Measurements from ENCODE around the gene DPY19L3. TPM values are rescaled to one million over a fixed set of nuclear protein-coding genes. Genes with fewer than 3 reads are reported as not detected.

The DPY19L3 gene
- total RNA-seq, 6 experiments from 2014 or later, result 23.5 to 32.7 (median 26.5) TPM

DNA sequence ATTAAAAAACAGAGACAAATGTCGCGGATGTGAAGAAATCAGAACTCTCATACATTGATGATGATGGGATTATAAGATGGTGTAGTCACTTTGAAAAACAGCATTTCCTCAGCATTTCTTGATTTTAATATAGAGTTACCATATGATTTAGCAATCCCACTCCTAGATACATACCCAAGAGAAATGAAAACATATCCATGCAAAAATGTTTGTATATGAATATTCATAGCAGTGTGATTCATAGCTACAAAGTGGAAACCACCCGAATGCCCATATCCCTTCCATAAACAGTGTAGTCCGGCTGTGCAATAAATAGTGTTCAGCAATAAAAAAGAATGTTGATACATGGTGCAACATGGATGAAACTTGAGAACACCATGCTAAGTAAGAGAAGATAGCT, 44.6 kb downstream of the DPY19L3 start:
- H3K9me3 Mint-ChIP-seq, result no peaks in the 10 kb centered on the region
- no peak for DNase-seq
- no peaks in the 10 kb centered on the region for H3K27me3 Mint-ChIP-seq (ENCODE audit: insufficient read depth)
- H3K36me3 Mint-ChIP-seq (ENCODE audit: low read depth), result peaks cover 14% of the 10 kb centered on the region; the same call in 1 of the 2 replicates
- TF ChIP-seq CTCF (IDR thresholded peaks at IDR 0.05), result no peak
- no peaks in the 10 kb centered on the region for H3K4me1 Mint-ChIP-seq (ENCODE audit: low read depth)
- H3K27ac Mint-ChIP-seq, result no peak overlapping the region
- no peak overlapping the region for H3K4me3 Mint-ChIP-seq

- TF ChIP-seq CTCF (IDR thresholded peaks at IDR 0.05), result no peak
- Mint-ChIP-seq H3K27ac (no peak overlapping the region; the same call in 1 of the 2 replicates), H3K9me3 (no peaks in the 10 kb centered on the region), H3K36me3 (ENCODE audit: low read depth) (peaks cover 5% of the 10 kb centered on the region), H3K4me1 (ENCODE audit: low read depth) (peaks cover 6% of the 10 kb centered on the region), H3K27me3 (ENCODE audit: insufficient read depth) (no peaks in the 10 kb centered on the region), H3K4me3 (no peak overlapping the region)
- no peak for DNase-seq
Observed at GRCh38 chr19:32453736-32454135, 48.2 kb downstream of the DPY19L3 start.

DNA sequence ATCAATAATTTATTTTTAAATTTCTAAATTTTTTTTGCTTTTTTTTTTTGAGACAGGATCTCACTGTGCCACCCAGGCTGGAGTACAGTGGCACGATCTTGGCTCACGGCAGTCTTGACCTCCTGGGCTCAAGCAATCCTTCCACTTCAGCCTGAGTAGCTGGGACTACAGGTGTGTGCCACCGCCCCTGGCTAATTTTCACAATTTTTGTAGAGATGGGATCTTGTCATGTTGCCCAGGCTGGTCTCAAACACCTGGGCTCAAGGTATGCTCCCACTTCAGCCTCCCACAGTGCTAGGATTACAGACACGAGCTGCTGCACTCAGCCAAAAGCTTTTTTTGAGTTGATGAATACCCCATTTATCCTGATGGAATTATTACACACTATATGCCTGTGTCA, 50.8 kb downstream of the DPY19L3 start:
- Mint-ChIP-seq H3K27me3 (ENCODE audit: insufficient read depth) (no peaks in the 10 kb centered on the region), H3K36me3 (ENCODE audit: low read depth) (peaks cover 8% of the 10 kb centered on the region)

GRCh38 chr19:32457571-32458158, 52.1 kb downstream of the DPY19L3 start:
- no peak for TF ChIP-seq CTCF (IDR thresholded peaks at IDR 0.05)
- H3K36me3 Mint-ChIP-seq (ENCODE audit: low read depth), result peaks cover 8% of the 10 kb centered on the region
- H3K4me1 Mint-ChIP-seq (ENCODE audit: low read depth), result peaks cover 10% of the 10 kb centered on the region
- no peak overlapping the region for H3K27ac Mint-ChIP-seq
- H3K9me3 Mint-ChIP-seq, result no peaks in the 10 kb centered on the region
- no peak overlapping the region for H3K4me3 Mint-ChIP-seq
- DNase-seq, result no peak
- no peaks in the 10 kb centered on the region for H3K27me3 Mint-ChIP-seq (ENCODE audit: insufficient read depth)

More for the DNA sequence above, 50.8 kb downstream of the DPY19L3 start:
- Mint-ChIP-seq H3K4me3 (no peak overlapping the region), H3K4me1 (ENCODE audit: low read depth) (peaks cover 10% of the 10 kb centered on the region), H3K9me3 (no peaks in the 10 kb centered on the region), H3K27ac (no peak overlapping the region)
- DNase-seq, result no peak
- TF ChIP-seq CTCF (IDR thresholded peaks at IDR 0.05), result no peak

DNA sequence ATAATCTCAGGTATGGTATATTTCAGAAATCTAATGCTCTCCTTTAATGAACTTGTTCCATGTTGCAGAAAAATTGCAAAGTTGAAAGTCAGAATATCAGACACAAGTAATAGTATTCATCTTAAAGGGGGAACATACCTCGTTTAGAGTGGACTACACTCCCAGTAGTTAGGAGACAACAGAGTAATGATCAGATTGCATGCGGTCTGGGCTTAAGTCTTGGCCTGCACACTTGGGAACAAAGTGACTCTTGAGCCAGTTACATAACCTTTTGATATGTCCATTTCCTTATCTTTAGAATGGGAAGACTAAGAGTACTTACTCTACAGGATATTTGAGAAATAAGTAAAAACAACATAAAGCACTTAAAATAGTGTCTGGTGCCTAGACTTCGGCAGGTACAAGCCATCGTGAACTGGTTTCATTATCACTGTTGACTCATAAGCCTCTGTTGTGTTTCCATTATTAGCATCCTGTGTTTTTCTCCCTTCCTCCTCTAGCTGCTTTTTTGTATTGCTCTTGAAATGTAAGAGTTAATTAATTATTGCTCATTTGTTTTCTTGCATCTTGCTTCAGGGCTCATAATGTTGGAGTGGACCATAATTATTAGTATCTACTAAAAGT, 53.0 kb downstream of the DPY19L3 start:
- Mint-ChIP-seq H3K27ac (peak overlapping the region; percentile 15), H3K4me1 (ENCODE audit: low read depth) (peaks cover 10% of the 10 kb centered on the region), H3K4me3 (no peak overlapping the region), H3K36me3 (ENCODE audit: low read depth) (peaks cover 8% of the 10 kb centered on the region), H3K9me3 (no peaks in the 10 kb centered on the region), H3K27me3 (ENCODE audit: insufficient read depth) (no peaks in the 10 kb centered on the region)
- TF ChIP-seq CTCF (IDR thresholded peaks at IDR 0.05), result no peak
- no peak for DNase-seq
